SK-N-SH treated with all-trans-retinoic acid at 6 μM for 48 hours (cell line): ENCODE data around the gene NINJ2.

Experiments
- BACH2 ChIP-seq: fragments of 250-450 bp; sonication (Bioruptor Pico); IDR thresholded peaks from 2 replicates; pipeline ENCODE4 v1.9.0; 2021; ENCODE audit warnings: mild to moderate bottlenecking, borderline replicate concordance
- CREB5 ChIP-seq: fragments of 250-450 bp; sonication (Bioruptor Pico); IDR thresholded peaks from 2 replicates; pipeline ENCODE4 v1.5.1; 2020; ENCODE audit warnings: low read depth, mild to moderate bottlenecking, moderate library complexity
- OSR1 ChIP-seq: fragments of 250-450 bp; sonication (Bioruptor Pico); IDR thresholded peaks from 2 replicates; pipeline ENCODE4 v1.8.0; 2022; ENCODE audit warnings: moderate library complexity, mild to moderate bottlenecking, inconsistent platforms
- PPARA ChIP-seq: fragments of 250-450 bp; sonication (Bioruptor Pico); IDR thresholded peaks from 2 replicates; pipeline ENCODE4 v1.5.0; 2020; ENCODE audit warnings: mild to moderate bottlenecking, borderline replicate concordance
- SNAI2 ChIP-seq: fragments of 250-450 bp; sonication (Bioruptor Pico); IDR thresholded peaks from 2 replicates; pipeline ENCODE4 v1.5.0; 2020; ENCODE audit warnings: mild to moderate bottlenecking, moderate library complexity
- TCF4 ChIP-seq: fragments of 250-450 bp; sonication (Bioruptor Pico); IDR thresholded peaks from 2 replicates; pipeline ENCODE4 v1.8.0; 2021; ENCODE audit warnings: mild to moderate bottlenecking, moderate library complexity, borderline replicate concordance
- TOX ChIP-seq: fragments of 250-450 bp; sonication (Bioruptor Pico); IDR thresholded peaks from 2 replicates; pipeline ENCODE4 v1.8.0; 2021; ENCODE audit warnings: mild to moderate bottlenecking, moderate library complexity, borderline replicate concordance
- ZNF8 ChIP-seq: fragments of 450-650 bp; formaldehyde crosslinking; IDR thresholded peaks from 2 replicates; pipeline ENCODE4 v1.5.0; 2020; ENCODE audit warnings: mild to moderate bottlenecking, moderate library complexity

- TF ChIP-seq CREB5 (CRISPR knock-in tag) (no peak), TOX (CRISPR knock-in tag) (no peak), SNAI2 (CRISPR knock-in tag) (no peak), TCF4 (CRISPR knock-in tag) (no peak), ZNF8 (CRISPR knock-in tag) (no peak), PPARA (CRISPR knock-in tag) (no peak), OSR1 (CRISPR knock-in tag) (no peak), BACH2 (no peak)
These were observed 21.2 kb upstream of the NINJ2 start for GRCh38 chr12:684416-684815.
